HEK293 (cell line): ENCODE results near the gene ATG101.

Experiments used
- CTCF ChIP-seq: fragments of 450-650 bp; formaldehyde crosslinking; IDR thresholded peaks from 2 replicates; pipeline ENCODE4 v1.5.1; 2016; ENCODE audit warnings: missing biosample characterization, missing genetic modification characterization
- GLI4 ChIP-seq: fragments of 450-650 bp; formaldehyde crosslinking; IDR thresholded peaks from 2 replicates; pipeline ENCODE4 v1.5.1; 2016; ENCODE audit warnings: missing biosample characterization, missing genetic modification characterization
- MYNN ChIP-seq: fragments of 450-650 bp; formaldehyde crosslinking; IDR thresholded peaks from 2 replicates; pipeline ENCODE4 v1.5.1; 2016; ENCODE audit warnings: missing biosample characterization, missing genetic modification characterization, borderline replicate concordance
- YY1 ChIP-seq: fragments of 450-650 bp; formaldehyde crosslinking; IDR thresholded peaks from 2 replicates; pipeline ENCODE4 v1.5.1; 2018; ENCODE audit warnings: missing biosample characterization, missing genetic modification characterization
- YY2 ChIP-seq: fragments of 450-650 bp; formaldehyde crosslinking; IDR thresholded peaks from 2 replicates; pipeline ENCODE4 v1.5.1; 2016; ENCODE audit warnings: missing biosample characterization, missing genetic modification characterization
- ZNF114 ChIP-seq: fragments of 450-650 bp; formaldehyde crosslinking; IDR thresholded peaks from 2 replicates; pipeline ENCODE4 v1.5.0; 2017; ENCODE audit warnings: missing biosample characterization, missing genetic modification characterization
- ZNF133 ChIP-seq: fragments of 450-650 bp; formaldehyde crosslinking; IDR thresholded peaks from 2 replicates; pipeline ENCODE4 v1.5.1; 2016; ENCODE audit warnings: missing biosample characterization, missing genetic modification characterization
- ZNF140 ChIP-seq: fragments of 450-650 bp; formaldehyde crosslinking; IDR thresholded peaks from 2 replicates; pipeline ENCODE4 v1.5.1; 2016; ENCODE audit warnings: missing biosample characterization, missing genetic modification characterization
- ZNF16 ChIP-seq: fragments of 450-650 bp; formaldehyde crosslinking; IDR thresholded peaks from 2 replicates; pipeline ENCODE4 v1.5.1; 2016; ENCODE audit warnings: low read depth, missing biosample characterization, missing genetic modification characterization
- ZNF24 ChIP-seq: fragments of 450-650 bp; formaldehyde crosslinking; IDR thresholded peaks from 2 replicates; pipeline ENCODE4 v1.5.1; 2016; ENCODE audit warnings: missing biosample characterization, missing genetic modification characterization
- ZNF621 ChIP-seq: fragments of 450-650 bp; formaldehyde crosslinking; IDR thresholded peaks from 2 replicates; pipeline ENCODE4 v1.5.1; 2017; ENCODE audit warnings: missing biosample characterization, missing genetic modification characterization
- ZNF629 ChIP-seq: fragments of 450-650 bp; formaldehyde crosslinking; IDR thresholded peaks from 2 replicates; pipeline ENCODE4 v1.5.1; 2017; ENCODE audit warnings: missing biosample characterization, missing genetic modification characterization
- ZNF707 ChIP-seq: fragments of 450-650 bp; formaldehyde crosslinking; IDR thresholded peaks from 2 replicates; pipeline ENCODE4 v1.5.1; 2016; ENCODE audit warnings: missing biosample characterization, missing genetic modification characterization
- ZNF776 ChIP-seq: fragments of 450-650 bp; formaldehyde crosslinking; IDR thresholded peaks from 2 replicates; pipeline ENCODE4 v1.5.0; 2017; ENCODE audit warnings: missing biosample characterization, missing genetic modification characterization, borderline replicate concordance

DNA sequence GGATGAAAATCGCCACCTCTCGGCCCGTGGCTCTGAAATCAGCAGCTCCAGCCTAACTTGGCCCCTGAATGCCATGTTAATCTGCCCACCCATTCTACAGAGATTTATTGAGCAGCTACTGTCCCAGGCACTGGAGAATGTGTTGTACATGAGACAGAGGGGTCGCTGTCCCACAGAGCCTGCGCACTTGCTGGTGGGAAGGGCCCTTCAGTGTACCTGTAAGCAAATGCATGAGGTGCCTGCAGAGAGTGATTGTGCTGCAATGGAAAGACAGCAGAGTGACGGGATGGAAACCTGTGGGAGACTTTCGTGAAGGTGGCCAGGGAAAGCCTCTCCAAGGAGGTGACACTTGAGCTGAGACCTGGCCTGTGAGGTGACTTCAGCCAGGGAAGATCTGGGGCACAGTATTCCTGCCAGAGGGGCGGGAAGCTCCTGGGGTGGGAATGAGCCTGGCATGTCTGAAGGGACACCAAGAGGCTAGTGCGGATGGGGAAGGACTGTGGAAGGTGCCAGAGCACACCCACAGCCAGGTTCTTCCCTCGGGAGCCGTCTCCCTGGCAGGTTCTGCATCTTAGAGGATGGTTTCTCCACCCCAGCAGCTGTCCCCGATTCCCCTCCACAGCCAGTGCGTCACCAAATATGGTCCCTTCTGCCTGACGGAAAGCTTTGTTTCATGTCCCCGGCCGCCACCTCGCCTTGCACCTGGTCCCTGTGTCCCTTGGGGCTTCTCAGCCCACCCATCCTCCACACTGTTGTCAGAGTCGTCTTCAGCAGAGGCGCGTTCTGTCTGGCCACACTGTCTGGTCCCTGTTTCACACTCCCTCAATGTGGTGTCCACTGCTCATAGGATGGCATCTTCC is 18.4 kb downstream of the ATG101 start:
- TF ChIP-seq YY1 (no peak), ZNF140 (tag by site-specific recombination) (no peak), ZNF16 (tag by site-specific recombination) (no peak), ZNF114 (tag by site-specific recombination) (no peak), ZNF629 (tag by site-specific recombination) (no peak), CTCF (tag by site-specific recombination) (no peak), ZNF776 (no peak), GLI4 (tag by site-specific recombination) (no peak), ZNF621 (tag by site-specific recombination) (no peak), ZNF133 (tag by site-specific recombination) (no peak), YY2 (tag by site-specific recombination) (no peak), ZNF24 (tag by site-specific recombination) (no peak), MYNN (tag by site-specific recombination) (no peak), ZNF707 (tag by site-specific recombination) (no peak)
